Nephron (organoid): ENCODE data around the gene NOTCH3.

Source experiments
- H3K27ac Mint-ChIP-seq, 3 experiments: 2 replicates each; pipeline ENCODE4 v1.8.0; 2020; ENCODE audit warnings: mixed read lengths in 3 of 3, mild to moderate bottlenecking in 2 of 3, moderate library complexity in 1 of 3
- H3K27me3 Mint-ChIP-seq: 2 replicates; pipeline ENCODE4 v1.8.0; 2021; ENCODE audit warnings: low read depth, mild to moderate bottlenecking, moderate library complexity, mixed read lengths
- H3K36me3 Mint-ChIP-seq: 2 replicates; pipeline ENCODE4 v1.8.0; 2020; ENCODE audit warnings: low read depth, mixed read lengths
- H3K4me1 Mint-ChIP-seq: 2 replicates; pipeline ENCODE4 v1.8.0; 2020; ENCODE audit warnings: mixed read lengths
- H3K4me3 Mint-ChIP-seq, 3 experiments: 2 replicates each; pipeline ENCODE4 v1.8.0; 2020; ENCODE audit warnings: mild to moderate bottlenecking in 3 of 3, mixed read lengths in 3 of 3, moderate library complexity in 2 of 3
- H3K9me3 Mint-ChIP-seq: 2 replicates; pipeline ENCODE4 v1.8.0; 2020; ENCODE audit warnings: mixed read lengths
- CTCF ChIP-seq, 3 experiments: fragments of 200-600 bp; sonication (generic); IDR thresholded peaks; one replicate each; pipeline ENCODE4 v1.5.0; 2021; ENCODE audit warnings: antibody characterized with exemption in 3 of 3; ENCODE audit not compliant: unreplicated experiment in 3 of 3

Gene NOTCH3

GRCh38 chr19:15196360-15197005, 4.3 kb downstream of the NOTCH3 start:
- no peak for TF ChIP-seq CTCF (IDR thresholded peaks at IDR 0.05; ENCODE audit: unreplicated experiment in 3 of 3)
- Mint-ChIP-seq H3K4me1 (peaks cover 41% of the 10 kb centered on the region), H3K4me3 (peak overlapping the region; percentile 73 to 78 (median 77)), H3K9me3 (no peaks in the 10 kb centered on the region), H3K27ac (peak overlapping the region; percentile 35 to 79 (median 75)), H3K27me3 (no peaks in the 10 kb centered on the region), H3K36me3 (peaks cover 46% of the 10 kb centered on the region)

- Mint-ChIP-seq H3K4me1 (peaks cover 41% of the 10 kb centered on the region), H3K27me3 (no peaks in the 10 kb centered on the region), H3K36me3 (peaks cover 51% of the 10 kb centered on the region), H3K27ac (peak overlapping the region in 2 of 3 experiments; percentile 35 to 92), H3K4me3 (peak overlapping the region; percentile 73 to 78 (median 77)), H3K9me3 (no peaks in the 10 kb centered on the region)
- peak in 1 of 3 experiments; percentile 21 for TF ChIP-seq CTCF (IDR thresholded peaks at IDR 0.05; ENCODE audit: unreplicated experiment in 3 of 3)
These were observed 5.1 kb downstream of the NOTCH3 start for GRCh38 chr19:15195371-15196334.

DNA sequence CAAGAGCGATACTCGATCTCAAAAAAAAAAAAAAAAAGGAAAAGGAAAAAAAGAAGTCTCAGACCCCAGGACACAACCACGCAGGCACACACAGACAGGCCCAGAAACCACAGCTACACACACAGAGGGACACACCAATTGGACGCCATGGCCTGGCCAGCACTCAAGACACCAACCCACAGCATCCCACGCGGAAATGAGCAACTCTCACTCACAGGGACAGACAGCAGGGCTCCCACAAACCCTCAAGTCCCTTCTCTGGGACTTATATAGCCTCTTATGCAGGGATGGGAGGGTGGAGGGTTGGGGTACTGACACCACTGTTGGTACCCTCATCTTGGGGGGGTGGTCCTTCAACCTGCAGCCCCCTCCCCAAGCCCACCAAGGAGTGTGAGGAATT, 5.9 kb downstream of the NOTCH3 start:
- Mint-ChIP-seq H3K36me3 (peaks cover 58% of the 10 kb centered on the region), H3K4me1 (peaks cover 41% of the 10 kb centered on the region), H3K27me3 (peaks cover 4% of the 10 kb centered on the region)

GRCh38 chr19:15191982-15192381, 8.8 kb downstream of the NOTCH3 start:
- H3K27me3 Mint-ChIP-seq = peaks cover 4% of the 10 kb centered on the region
- no peak overlapping the region for H3K4me3 Mint-ChIP-seq
- peaks cover 19% of the 10 kb centered on the region for H3K4me1 Mint-ChIP-seq
- no peak for TF ChIP-seq CTCF (IDR thresholded peaks at IDR 0.05; ENCODE audit: unreplicated experiment in 3 of 3)
- peaks cover 70% of the 10 kb centered on the region for H3K36me3 Mint-ChIP-seq
- H3K27ac Mint-ChIP-seq = no peak overlapping the region
- H3K9me3 Mint-ChIP-seq = no peaks in the 10 kb centered on the region

More for the DNA sequence above, 5.9 kb downstream of the NOTCH3 start:
- Mint-ChIP-seq H3K4me3 (peak overlapping the region; percentile 73 to 78 (median 77)), H3K27ac (peak overlapping the region; percentile 83 to 92 (median 83)), H3K9me3 (no peaks in the 10 kb centered on the region)
- TF ChIP-seq CTCF (IDR thresholded peaks at IDR 0.05; ENCODE audit: unreplicated experiment in 3 of 3) = no peak

DNA sequence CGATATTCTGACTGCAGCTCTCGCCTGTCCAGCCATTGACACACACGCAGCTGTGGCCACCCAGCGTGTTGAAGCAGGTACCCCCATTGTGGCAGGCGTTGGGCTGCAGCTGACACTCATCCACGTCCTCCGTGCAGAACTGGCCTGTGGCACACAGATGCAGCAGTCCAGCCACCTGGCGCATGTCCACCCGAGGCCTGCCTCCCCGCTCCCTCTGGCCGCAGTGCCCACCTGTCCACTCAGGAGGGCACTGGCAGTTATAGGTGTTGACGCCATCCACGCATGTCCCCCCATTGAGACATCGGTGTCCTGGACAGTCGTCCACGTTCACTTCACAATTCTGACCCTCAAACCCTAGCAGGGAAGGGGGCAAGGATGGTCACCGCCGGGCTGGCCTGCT, 9.3 kb downstream of the NOTCH3 start:
- Mint-ChIP-seq H3K27me3 (peaks cover 4% of the 10 kb centered on the region), H3K27ac (no peak overlapping the region), H3K9me3 (no peaks in the 10 kb centered on the region), H3K4me3 (no peak overlapping the region), H3K36me3 (peaks cover 69% of the 10 kb centered on the region), H3K4me1 (peaks cover 15% of the 10 kb centered on the region)
- TF ChIP-seq CTCF (IDR thresholded peaks at IDR 0.05; ENCODE audit: unreplicated experiment in 3 of 3) = no peak
